Measurements from ENCODE around the gene JARID2. TPM values are rescaled to one million over a fixed set of nuclear protein-coding genes. Genes with fewer than 3 reads are reported as not detected.

JARID2 gene
- polyA plus RNA-seq, 1 donor (not counting 4 experiments of a cell fraction or from before 2014, with no cell fraction given) = 11.0 TPM

DNA sequence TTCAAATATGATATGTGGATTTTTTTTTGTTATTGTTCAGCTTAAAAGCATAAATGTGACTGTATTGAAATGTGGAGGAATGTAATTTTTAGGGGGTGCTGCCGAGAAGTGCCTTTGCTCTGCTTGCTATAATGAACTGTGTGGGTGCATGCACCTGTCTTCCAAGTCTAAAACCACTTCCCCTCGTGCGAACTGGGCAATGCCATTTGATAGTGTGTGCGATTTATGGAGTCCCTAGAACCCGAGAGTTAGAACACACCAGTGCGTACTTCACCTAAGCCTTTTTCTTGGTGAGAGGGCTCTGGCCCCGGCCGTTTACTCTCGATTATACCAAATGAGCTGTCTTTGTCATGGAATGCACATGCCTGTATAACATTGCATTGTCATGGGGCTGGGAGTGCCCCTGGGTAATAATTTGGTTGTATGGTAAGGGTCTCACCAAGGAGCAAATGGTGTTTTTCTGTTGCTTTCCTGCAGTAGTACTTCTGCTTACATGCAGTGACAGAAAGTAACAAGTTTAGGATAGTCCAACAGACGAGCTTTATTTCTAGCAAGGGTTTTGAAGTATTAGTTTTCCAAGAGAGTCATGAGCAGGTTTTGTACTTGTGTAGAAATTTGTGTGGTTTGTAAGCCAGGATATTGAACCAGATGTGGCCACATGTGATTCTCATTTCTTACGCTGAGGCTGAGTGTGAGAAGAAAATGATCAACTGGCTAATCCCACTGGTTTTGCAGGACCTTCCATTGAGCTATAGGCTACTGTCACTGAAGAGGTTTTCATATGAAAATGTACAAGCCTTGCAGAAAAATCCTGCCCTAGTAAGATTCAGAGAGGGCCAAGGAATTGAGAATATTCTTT, 244.6 kb downstream of the JARID2 start:
- peaks cover 26% of the 10 kb centered on the region in 2 experiments for H3K36me3 ChIP-seq (ENCODE audit: control insufficient read depth in 2 of 2, extremely low read depth in 1 of 2, insufficient read depth in 2 of 2, low read length in 2 of 2)
- H2AFZ ChIP-seq (ENCODE audit: control insufficient read depth, low read length) = no peak overlapping the region
- peaks cover 2% of the 10 kb centered on the region for H3K9me1 ChIP-seq (ENCODE audit: control insufficient read depth, extremely low read depth, insufficient read depth, low read length)
- dilution Hi-C loops (cut with MboI; ENCODE audit: extremely low pct_ligation_motif_present, low sequenced_read_pairs) = no loop called here
- DNase-seq (ENCODE audit: low read depth, low spot score) (no peak), FAIRE-seq (no peak)
- H3K79me2 ChIP-seq (ENCODE audit: control insufficient read depth, insufficient read depth, low read length) = peaks cover 12% of the 10 kb centered on the region
- no peak overlapping the region for H3K4me3 ChIP-seq (ENCODE audit: control insufficient read depth in 2 of 3, extremely low read depth in 1 of 3, insufficient read depth in 2 of 3, low read depth in 1 of 3, low read length in 3 of 3)
- no peaks in the 10 kb centered on the region for H3K27me3 ChIP-seq (ENCODE audit: control insufficient read depth, extremely low read depth, insufficient read depth, low read length)
- no peak overlapping the region for H3K4me2 ChIP-seq (ENCODE audit: control insufficient read depth, extremely low read depth, insufficient read depth, low read depth, low read length)
- H3K9me3 ChIP-seq (ENCODE audit: control insufficient read depth, low read depth, low read length) = no peaks in the 10 kb centered on the region
- TF ChIP-seq, protein P1, sequence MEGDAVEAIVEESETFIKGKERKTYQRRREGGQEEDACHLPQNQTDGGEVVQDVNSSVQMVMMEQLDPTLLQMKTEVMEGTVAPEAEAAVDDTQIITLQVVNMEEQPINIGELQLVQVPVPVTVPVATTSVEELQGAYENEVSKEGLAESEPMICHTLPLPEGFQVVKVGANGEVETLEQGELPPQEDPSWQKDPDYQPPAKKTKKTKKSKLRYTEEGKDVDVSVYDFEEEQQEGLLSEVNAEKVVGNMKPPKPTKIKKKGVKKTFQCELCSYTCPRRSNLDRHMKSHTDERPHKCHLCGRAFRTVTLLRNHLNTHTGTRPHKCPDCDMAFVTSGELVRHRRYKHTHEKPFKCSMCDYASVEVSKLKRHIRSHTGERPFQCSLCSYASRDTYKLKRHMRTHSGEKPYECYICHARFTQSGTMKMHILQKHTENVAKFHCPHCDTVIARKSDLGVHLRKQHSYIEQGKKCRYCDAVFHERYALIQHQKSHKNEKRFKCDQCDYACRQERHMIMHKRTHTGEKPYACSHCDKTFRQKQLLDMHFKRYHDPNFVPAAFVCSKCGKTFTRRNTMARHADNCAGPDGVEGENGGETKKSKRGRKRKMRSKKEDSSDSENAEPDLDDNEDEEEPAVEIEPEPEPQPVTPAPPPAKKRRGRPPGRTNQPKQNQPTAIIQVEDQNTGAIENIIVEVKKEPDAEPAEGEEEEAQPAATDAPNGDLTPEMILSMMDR (optimal IDR thresholded peaks at IDR 0.05 in 1 of 3, IDR thresholded peaks at IDR 0.05 in 1 of 3, conservative IDR thresholded peaks at IDR 0.05 in 1 of 3; ENCODE audit: extremely low read depth in 1 of 3, insufficient read depth in 2 of 3, low read length in 3 of 3) = no peak
- no peak for TF ChIP-seq EZH2 (IDR thresholded peaks at IDR 0.05; ENCODE audit: low read length)
- H3K27ac ChIP-seq (ENCODE audit: control insufficient read depth, insufficient read depth, low read length) = no peak overlapping the region
- H4K20me1 ChIP-seq (ENCODE audit: control insufficient read depth, extremely low read depth, insufficient read depth, low read length) = no peaks in the 10 kb centered on the region
- H3K9ac ChIP-seq (ENCODE audit: control insufficient read depth, extremely low read depth, insufficient read depth, low read length) = no peak overlapping the region
- peaks cover 9% of the 10 kb centered on the region for H3K4me1 ChIP-seq (ENCODE audit: control insufficient read depth, extremely low read depth, insufficient read depth, low read length)

DNA sequence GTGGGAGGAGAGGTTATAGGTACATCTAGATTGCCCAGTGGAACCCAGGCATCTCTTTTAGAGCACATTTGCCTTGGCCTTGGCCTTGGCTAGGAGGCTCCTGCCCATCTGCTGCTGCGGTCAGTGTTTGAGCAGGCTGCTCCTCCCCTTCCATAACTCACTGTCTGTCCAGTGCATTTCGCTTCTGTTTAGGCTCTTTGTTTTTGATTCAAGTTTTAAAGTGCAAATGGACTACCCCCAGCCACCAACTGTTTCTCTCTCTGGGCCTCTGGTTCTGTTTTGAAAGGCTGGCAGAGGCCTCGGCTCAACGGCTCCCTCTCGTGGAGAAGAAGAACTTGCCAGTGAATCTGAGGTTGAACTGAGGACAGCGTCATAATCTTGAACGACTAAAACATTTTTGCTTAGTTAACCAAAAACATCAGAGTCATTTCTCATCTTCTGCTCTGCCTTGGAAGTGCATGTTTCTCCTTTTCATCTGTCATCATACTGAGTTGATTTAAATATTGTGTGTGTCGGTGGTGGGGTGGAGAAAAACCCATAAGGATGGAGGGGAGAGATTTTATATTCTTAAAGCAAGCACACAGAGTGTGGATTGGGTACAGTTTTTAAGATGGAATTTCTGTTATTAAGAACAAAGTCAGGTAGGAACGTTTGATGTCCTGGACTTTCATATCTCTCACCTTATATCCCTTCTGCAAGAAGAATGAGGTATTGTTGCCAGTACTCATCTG, 245.6 kb downstream of the JARID2 start:
- DNase-seq (ENCODE audit: low read depth, low spot score) (no peak), FAIRE-seq (peak; percentile 64)
- no peak overlapping the region for H2AFZ ChIP-seq (ENCODE audit: control insufficient read depth, low read length)
- no peaks in the 10 kb centered on the region for H3K9me3 ChIP-seq (ENCODE audit: control insufficient read depth, low read depth, low read length)
- no peak overlapping the region for H3K27ac ChIP-seq (ENCODE audit: control insufficient read depth, insufficient read depth, low read length)
- H3K27me3 ChIP-seq (ENCODE audit: control insufficient read depth, extremely low read depth, insufficient read depth, low read length) = no peaks in the 10 kb centered on the region
- H3K4me2 ChIP-seq (ENCODE audit: control insufficient read depth, extremely low read depth, insufficient read depth, low read depth, low read length) = no peak overlapping the region
- no peak overlapping the region for H3K9ac ChIP-seq (ENCODE audit: control insufficient read depth, extremely low read depth, insufficient read depth, low read length)
- no peak overlapping the region for H3K4me3 ChIP-seq (ENCODE audit: control insufficient read depth in 2 of 3, extremely low read depth in 1 of 3, insufficient read depth in 2 of 3, low read depth in 1 of 3, low read length in 3 of 3)
- H3K4me1 ChIP-seq (ENCODE audit: control insufficient read depth, extremely low read depth, insufficient read depth, low read length) = no peaks in the 10 kb centered on the region
- H3K9me1 ChIP-seq (ENCODE audit: control insufficient read depth, extremely low read depth, insufficient read depth, low read length) = no peaks in the 10 kb centered on the region
- dilution Hi-C loops (cut with MboI; ENCODE audit: extremely low pct_ligation_motif_present, low sequenced_read_pairs) = no loop called here
- no peak for TF ChIP-seq EZH2 (IDR thresholded peaks at IDR 0.05; ENCODE audit: low read length)
- TF ChIP-seq, protein P1 (optimal IDR thresholded peaks at IDR 0.05 in 1 of 3, IDR thresholded peaks at IDR 0.05 in 1 of 3, conservative IDR thresholded peaks at IDR 0.05 in 1 of 3; ENCODE audit: extremely low read depth in 1 of 3, insufficient read depth in 2 of 3, low read length in 3 of 3) = peak; percentile 68 to 95 (median 93)
- peaks cover 26 to 33% of the 10 kb centered on the region in 2 experiments for H3K36me3 ChIP-seq (ENCODE audit: control insufficient read depth in 2 of 2, extremely low read depth in 1 of 2, insufficient read depth in 2 of 2, low read length in 2 of 2)
- no peaks in the 10 kb centered on the region for H4K20me1 ChIP-seq (ENCODE audit: control insufficient read depth, extremely low read depth, insufficient read depth, low read length)
- peaks cover 12% of the 10 kb centered on the region for H3K79me2 ChIP-seq (ENCODE audit: control insufficient read depth, insufficient read depth, low read length)

Data from keratinocyte (primary cell).